NK-92 treated with Interleukin-12 subunit alpha and Interleukin-12 subunit beta, amount 100 ng/mL, for 24 hours (cell line): ENCODE data around the gene RAP1B.
"Not testable (repeated sequence)": the region's sequence is repeated elsewhere in the genome, so short reads cannot be mapped to it uniquely, and the experiment has no call there.

Experiments
- DNase-seq: peaks from one replicate; lab custom pipeline; 2025; lab: John Stamatoyannopoulos, UW

The RAP1B gene

GRCh38 chr12:68636268-68636667 is 25.6 kb downstream of the RAP1B start:
- no peak for DNase-seq

DNA sequence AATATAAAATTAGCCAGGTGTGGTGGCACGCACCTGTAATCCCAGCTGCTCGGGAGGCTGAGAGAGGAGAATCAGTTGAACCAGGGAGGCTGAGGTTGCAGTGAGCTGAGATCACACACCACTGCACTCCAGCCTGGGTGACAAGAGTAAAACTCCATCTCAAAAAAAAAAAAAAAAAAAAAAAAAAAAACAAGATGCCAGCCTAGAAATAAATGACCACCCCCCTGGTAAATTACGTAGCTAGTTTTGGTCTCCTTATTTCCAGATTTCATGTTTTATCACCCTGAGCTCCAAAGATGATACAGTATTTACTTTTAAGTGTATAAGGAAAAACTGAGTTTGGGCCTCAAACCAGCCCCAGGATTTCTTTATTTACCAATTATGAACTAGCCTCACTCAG is 26.7 kb downstream of the RAP1B start:
- not testable (repeated sequence) for DNase-seq

DNA sequence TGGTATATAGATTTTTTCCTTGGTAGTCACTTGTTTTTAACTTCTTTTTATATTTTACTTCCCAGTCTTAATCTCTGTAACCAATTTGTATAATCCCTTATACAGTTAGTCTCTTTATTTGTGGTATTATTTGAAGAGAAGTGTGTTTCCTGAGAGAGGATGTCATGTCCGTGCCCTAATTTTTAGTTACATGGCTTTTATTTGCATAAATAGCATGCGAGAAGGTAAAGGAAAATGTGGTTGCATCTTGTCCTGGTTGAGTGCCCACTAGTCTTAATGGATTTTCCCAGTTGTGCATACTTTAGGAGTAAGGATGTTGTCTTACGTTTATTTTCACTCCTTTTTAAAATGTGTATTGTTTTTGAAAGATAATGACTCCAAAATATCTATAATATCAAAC is 27.5 kb downstream of the RAP1B start:
- no peak for DNase-seq

- DNase-seq, result no peak
Observed at GRCh38 chr12:68638721-68639395, 28.2 kb downstream of the RAP1B start.

- DNase-seq, result no peak
Observed at GRCh38 chr12:68639396-68639767, 28.7 kb downstream of the RAP1B start.

DNA sequence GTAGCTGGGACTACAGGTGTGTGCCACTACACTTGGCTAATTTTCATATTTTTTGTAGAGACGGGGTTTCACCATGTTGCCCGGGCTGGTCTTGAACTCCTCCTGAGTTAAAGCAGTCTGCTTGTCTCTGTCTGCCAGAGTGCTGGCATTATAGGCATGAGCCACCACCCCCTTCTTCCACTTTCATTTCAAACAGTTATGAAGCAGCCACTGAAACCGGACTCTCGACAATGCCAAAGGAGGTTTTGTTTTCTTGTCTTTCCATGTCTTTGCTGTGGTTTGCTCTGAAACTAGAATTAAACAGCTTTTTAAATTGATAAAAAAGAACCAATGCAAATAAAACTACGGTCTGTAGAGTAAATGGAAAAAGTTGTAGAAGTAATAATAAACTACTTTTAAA is 30.4 kb downstream of the RAP1B start:
- DNase-seq, result no peak

DNA sequence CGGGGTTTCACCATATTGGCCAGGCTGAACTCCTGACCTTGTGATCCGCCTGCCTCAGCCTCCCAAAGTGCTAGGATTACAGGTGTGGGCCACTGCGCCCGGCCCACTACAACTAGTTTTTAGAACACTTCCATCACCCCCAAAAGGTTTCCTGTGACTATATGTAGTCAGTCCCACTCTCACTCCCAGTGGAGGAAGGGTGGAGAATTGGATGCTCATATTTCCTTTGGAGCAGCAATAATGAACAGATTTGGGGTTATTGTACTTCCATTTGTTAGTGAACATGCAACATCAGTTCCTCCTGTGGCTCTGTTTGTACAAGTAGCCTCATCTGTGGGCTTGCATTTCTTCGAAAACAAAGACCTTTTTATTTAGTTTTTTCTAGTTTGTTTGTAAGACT is 35.8 kb downstream of the RAP1B start:
- DNase-seq, result no peak

DNA sequence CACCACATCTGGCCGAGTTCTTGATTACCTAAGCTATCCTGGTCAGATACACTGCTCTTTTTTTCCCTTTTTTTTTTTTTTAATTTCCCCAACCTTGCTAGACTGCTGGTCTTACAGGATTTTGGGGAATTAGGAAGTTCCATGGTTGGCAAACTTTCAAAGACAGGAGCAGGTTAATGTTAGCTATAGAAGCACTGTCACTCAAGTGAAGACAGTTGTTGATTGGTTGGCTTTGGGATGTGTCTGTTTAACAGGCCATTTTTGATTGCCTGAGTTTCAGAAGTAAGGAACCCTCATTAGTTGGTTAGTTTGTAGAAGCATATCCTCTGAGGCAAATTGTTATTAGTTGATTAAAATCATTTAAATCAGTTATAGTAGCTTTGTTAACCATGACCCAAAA is 36.8 kb downstream of the RAP1B start:
- no peak for DNase-seq

DNA sequence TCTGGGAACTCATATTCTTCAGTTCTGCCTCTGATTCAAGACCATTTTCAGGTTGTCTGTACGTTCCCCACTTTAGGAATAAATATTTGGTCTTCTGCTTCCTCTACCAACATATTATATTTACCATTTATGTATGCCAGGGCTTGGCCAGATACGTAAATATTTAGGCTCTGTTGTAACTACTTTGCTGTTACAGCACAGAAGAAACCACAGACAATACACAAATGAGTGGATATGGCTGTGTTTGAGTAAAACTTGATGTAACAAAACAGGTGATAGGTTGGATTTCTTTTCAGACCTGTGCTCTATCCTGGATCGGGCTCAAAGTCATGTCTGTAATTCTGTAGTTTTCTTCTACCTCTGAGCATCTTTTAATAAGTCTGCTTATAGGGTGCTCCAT is 37.5 kb downstream of the RAP1B start:
- no peak for DNase-seq

GRCh38 chr12:68665016-68665569 is 54.4 kb downstream of the RAP1B start:
- DNase-seq, result no peak

GRCh38 chr12:68667291-68667690 is 56.6 kb downstream of the RAP1B start:
- DNase-seq, result no peak

DNA sequence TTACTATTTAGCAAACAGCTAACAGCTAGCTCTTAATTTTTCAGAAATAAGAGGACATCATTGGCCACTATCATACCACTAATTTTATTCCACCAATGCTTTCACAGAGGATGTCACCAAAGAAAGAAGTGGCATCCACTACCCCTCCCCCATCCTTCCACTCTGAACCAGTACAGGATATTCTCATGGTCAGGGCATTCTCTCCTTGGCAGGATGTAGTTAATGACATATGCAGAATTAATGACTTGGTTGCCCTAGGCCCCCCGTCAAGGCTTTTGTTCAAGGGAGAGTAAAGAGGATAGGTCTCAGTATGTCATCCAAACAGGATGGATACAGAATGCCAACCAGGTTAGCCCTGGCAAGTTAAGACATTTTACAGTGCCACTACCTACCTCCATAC is 57.2 kb downstream of the RAP1B start:
- no peak for DNase-seq

- no peak for DNase-seq
Observed at GRCh38 chr12:68671179-68671578, 60.5 kb downstream of the RAP1B start.

GRCh38 chr12:68673788-68674187 is 63.1 kb downstream of the RAP1B start:
- no peak for DNase-seq

DNA sequence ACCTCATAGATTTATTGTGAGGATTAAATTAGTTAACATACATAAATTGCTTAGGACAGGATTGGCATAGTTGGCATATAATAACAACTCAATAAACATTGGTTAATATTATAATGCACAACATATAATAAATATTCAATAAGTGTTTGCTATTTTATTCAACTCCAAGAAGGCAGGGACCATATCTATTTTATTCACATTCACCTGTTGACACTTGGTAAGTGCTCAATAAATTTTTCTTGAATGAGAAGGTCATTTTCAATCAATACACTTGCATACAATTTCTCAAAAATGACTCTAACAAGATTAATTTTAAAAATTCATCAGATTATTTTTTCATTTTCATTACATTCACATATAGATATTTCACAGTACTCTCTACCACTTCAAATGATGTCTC is 63.7 kb downstream of the RAP1B start:
- DNase-seq, result no peak

- DNase-seq, result peak; percentile 49
Observed at GRCh38 chr12:68675101-68675842, 64.6 kb downstream of the RAP1B start.

- DNase-seq, result not testable (repeated sequence)
Observed at GRCh38 chr12:68676854-68677253, 66.2 kb downstream of the RAP1B start.

DNA sequence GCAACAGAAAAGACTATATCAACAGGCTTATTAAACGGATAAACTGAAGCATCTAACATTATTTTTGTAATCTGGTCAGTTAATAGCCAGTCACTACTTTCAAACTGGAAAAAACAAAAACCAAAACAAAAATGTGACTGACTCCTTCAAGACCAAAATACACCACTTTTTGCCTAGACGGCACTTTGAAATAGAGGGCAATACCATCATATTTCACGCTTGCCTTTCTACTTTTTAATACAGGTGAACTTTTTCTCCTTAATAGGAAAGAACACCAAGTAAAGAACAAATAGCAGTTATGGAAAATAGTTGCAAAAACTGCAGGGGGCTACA is 75.5 kb downstream of the RAP1B start:
- DNase-seq, result no peak

GRCh38 chr12:68686595-68687521 is 76.2 kb downstream of the RAP1B start, which contains the start of gene NUP107:
TSS of gene NUP107 (plus strand) at chr12:68686978. CDS start at chr12:68687066, 88 bp downstream.
- peak; percentile 91 for DNase-seq

- DNase-seq, result no peak
Observed at GRCh38 chr12:68695454-68695853, 84.8 kb downstream of the RAP1B start.

DNA sequence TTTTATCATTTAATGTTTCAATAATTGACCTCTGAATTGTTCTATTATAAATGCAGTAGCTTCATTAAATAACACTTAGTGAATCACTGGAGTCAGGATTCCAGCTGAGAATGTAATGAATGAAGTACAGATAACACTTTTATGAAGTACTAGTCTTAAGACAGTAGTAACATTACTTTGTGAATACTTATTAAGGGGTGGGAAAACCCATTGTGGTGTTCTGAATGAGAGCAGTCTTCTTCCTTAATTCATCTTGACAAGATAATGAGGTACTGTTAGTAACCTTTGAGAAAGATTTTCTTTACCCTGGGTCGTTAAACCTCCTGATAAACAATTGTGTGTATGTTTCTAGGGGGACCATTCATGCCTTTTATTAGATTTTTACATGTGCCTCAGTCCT is 88.8 kb downstream of the RAP1B start:
- no peak for DNase-seq
